H54 (cell line): Measurements from ENCODE around the gene MAP4K4.
"Not testable (repeated sequence)": the region's sequence is repeated elsewhere in the genome, so short reads cannot be mapped to it uniquely, and the experiment has no call there.

Experiments used
- DNase-seq: peaks from one replicate; pipeline ENCODE4 v3.0.0; 2011; ENCODE audit warnings: low spot score, mixed read lengths; ENCODE audit not compliant: insufficient read length
- FAIRE-seq: peaks from 3 replicates; lab custom pipeline; 2011; peaks lifted over from hg19 to GRCh38; lab: Jason Lieb, UNC
- POLR2A ChIP-seq: IDR thresholded peaks from 2 replicates; pipeline ENCODE4 v1.6.1; 2011; ENCODE audit warnings: low read depth, mild to moderate bottlenecking, low read length

The MAP4K4 gene

GRCh38 chr2:101762451-101763171 is 65.1 kb downstream of the MAP4K4 start:
- DNase-seq (no peak), FAIRE-seq (no peak)
- no peak for TF ChIP-seq POLR2A

DNA sequence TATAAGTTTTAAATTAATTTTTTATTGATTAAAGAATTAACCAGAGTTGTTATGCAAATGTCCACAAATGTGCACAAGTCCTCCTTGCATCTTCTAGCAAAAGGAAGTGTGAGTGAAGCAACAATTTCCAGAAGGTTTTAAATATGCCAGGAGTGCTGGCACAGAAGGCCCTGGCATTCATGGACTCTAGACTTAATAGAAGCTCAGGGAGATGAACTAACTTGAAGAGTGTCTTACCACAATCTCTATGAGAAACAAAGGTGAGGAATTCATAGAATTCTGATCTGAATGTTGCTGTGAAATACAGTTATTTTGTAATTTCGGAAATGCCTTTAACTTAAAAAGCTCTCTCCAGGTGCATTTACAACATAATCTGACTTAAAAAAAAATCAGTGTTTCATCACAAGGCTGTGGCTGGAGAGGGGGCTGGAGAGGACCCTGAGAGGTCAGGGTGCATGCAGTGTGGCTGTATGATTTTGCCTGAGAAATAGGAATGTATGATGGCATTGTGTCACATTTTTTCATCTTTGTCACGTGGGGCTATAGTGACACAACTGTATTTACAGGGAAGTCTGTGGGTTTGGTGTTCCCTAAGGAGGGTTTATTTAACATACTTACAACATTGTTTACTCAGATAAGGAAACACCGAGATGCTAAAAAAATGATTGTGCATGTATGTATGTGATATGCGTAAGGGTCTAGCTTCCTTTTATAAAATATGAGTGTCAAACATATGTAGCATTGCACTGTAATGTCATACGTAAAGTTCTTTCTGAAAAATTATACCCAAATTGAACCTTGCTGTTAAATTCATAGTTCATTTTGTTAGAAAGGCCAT is 66.2 kb downstream of the MAP4K4 start:
- FAIRE-seq (no peak), DNase-seq (no peak)
- no peak for TF ChIP-seq POLR2A

- FAIRE-seq (no peak), DNase-seq (no peak)
- TF ChIP-seq POLR2A, result no peak
Observed at GRCh38 chr2:101766337-101766736, 68.8 kb downstream of the MAP4K4 start.

DNA sequence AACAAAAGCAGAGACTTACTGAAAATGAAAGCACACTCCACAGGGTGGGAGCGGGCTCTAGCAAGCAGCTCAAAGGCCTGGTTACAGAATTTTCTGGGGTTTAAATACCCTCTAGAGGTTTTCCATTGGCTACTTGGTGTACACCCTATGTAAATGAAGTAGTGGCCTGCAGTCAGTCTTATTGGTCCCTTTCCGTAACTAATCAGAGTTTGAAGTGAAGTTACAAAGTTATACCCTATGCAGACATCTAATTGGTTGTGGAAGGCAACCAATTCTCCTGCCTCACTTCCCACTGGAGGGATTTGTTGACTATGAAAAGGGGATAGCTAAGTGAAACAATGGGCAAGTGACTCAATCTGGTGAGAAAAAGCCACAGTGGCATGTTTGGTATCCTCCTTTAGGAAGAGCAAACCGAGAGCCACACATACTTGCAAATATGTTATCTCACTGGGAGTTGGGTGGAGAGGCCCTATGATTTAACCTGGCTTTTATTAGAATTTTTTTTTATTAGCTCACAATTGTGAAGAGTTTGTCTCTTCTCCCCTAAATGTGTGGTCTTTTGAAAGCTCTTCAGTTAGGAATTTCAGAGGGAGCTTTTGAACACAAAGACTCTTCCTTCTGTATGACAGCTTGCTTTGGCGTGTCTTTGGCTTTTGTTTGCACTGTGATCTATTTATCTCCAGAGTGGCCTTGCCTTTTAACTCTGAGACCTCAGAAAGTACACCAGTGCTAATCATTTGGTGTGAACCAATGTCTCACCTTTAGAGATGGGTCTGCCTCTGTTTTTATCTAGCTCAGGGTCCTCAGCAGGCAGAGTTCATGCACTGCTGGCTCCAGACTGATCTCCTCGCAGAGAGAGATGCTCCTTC is 69.6 kb downstream of the MAP4K4 start:
- DNase-seq (peak; percentile 44), FAIRE-seq (peak; percentile 95)
- no peak for TF ChIP-seq POLR2A

DNA sequence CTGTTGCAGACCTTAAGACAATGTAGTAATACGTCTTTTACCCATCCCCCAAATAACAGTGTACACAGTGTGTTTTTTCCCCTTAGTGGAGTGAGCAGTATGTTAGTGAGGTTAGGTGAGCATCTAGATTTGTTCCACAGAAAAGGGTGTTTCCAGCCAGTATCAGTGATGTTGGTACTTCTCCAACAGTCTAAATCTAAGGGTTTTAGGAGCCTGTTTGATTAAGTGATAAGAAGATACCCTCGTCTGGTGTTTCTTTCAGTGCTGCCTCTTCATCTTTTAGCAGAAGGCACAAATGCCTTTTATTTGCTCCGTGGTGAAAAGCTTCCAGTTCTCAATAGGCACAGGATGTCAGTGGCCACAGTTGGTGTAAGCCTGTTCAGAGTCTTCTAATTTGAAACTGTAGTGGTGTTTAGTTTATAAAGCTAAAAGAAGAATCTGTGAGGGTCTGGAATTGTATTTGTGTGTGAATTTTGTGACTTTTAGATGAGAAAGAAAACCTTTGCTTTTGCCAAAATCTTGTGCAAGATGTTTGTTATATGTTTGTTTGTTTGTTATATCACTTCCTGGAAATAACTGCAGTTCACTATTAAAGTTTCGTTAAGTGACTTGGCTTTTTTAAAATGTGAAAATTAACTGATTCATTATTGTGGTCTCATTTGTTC is 71.2 kb downstream of the MAP4K4 start:
- no peak for DNase-seq
- FAIRE-seq, result peak; percentile 15
- TF ChIP-seq POLR2A, result no peak

DNA sequence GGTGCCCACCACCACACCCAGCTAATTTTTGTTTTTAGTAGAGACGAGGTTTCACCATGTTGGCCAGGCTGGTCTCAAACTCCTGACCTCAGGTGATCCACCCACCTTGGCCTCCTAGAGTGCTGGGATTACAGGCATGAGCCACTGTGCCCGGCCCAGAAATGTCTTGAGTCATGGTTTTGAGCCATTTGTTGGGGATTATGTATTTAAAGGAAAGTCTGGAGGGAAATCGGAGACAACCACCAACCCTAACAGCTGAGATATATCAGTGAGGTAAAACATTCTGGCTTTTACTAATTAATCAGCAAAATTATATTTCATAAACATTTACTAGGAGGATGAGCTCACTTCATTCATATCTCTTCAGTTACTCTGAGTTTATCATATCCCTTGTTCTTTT is 72.2 kb downstream of the MAP4K4 start:
- not testable (repeated sequence) for DNase-seq, FAIRE-seq

DNA sequence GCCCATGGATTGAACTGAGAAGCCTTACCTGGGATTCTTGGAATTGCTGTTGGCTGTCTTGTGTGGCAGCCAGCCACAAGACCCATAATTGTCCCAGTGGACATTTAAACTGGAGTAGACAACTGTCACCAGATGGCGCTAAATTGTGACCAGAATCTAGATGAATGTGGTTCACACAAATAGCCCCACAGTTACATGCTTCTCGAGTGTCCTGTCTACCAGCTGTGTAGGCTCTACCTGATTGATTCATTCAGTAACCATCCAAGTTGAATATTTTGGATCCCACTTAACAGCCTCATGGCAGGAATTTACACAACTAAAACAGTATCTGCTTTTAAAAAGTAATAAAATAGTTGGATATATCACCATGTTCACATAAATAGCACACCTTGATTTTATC is 73.2 kb downstream of the MAP4K4 start:
- DNase-seq (no peak), FAIRE-seq (peak; percentile 67)
- no peak for TF ChIP-seq POLR2A

DNA sequence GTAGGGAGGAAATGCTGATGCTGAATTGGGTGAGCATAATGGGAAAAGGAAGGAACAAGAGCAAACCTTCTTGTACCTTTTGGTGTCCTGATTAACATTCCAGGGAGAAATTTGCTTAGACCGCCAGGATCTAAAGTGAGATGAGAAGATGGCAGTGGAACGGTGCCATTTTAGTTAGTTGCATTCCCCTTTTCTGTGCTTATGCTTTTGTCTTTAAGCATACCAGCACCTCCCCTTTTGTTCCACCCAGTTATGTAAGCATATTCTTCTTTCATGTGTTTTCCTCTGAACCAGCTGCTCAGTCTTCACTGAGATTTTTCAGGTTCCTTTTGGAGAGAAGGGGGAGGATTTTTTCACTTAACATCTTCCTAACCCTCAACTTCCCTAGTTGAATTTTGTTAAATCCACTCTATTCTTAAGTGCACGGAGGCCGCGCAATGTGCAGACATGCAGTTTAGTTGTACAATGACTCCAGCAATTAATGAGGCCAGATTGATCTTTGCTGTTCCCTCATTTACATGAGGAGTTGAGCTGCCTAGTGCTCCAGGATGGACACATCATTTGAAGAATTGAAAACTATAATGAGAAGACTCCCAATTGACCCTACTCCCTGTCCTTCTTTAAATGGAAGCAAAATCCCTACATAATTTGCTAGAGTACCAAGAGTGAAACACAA is 73.9 kb downstream of the MAP4K4 start:
- no peak for TF ChIP-seq POLR2A
- no peak for DNase-seq
- FAIRE-seq, result no peak

GRCh38 chr2:101771910-101772321 is 74.4 kb downstream of the MAP4K4 start:
- FAIRE-seq (no peak), DNase-seq (no peak)
- no peak for TF ChIP-seq POLR2A

DNA sequence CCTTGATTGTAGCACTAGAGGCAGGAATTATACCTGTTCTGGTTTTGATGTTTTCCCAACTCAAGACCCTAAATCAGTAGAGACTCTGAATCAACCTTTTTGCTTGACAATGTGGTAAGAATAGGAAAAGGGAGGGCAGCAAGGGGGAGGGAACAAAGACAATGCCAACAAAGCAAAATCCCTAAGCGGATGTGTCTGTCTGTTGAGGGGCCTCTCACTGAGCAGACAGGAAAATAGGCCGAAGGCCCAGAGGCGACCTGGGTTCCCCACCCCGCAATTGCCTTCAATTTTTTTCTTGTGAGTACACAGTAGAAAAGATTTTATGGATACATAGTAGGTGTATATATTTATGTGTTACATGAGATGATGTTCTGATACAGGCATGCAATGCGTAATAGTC is 75.6 kb downstream of the MAP4K4 start:
- no peak for TF ChIP-seq POLR2A
- FAIRE-seq (no peak), DNase-seq (no peak)

GRCh38 chr2:101773961-101774360 is 76.5 kb downstream of the MAP4K4 start:
- not testable (repeated sequence) for DNase-seq, FAIRE-seq

- TF ChIP-seq POLR2A, result no peak
- FAIRE-seq (no peak), DNase-seq (no peak)
Observed at GRCh38 chr2:101775092-101775491, 77.6 kb downstream of the MAP4K4 start.

- DNase-seq (no peak), FAIRE-seq (no peak)
- no peak for TF ChIP-seq POLR2A
Observed at GRCh38 chr2:101775636-101776035, 78.1 kb downstream of the MAP4K4 start.
